ENCODE data around the gene MYD88. TPM values are rescaled to one million over a fixed set of nuclear protein-coding genes. Genes with fewer than 3 reads are reported as not detected.

Gene MYD88
- 38.5 and 43.6 TPM in 2 replicates for total RNA-seq

DNA sequence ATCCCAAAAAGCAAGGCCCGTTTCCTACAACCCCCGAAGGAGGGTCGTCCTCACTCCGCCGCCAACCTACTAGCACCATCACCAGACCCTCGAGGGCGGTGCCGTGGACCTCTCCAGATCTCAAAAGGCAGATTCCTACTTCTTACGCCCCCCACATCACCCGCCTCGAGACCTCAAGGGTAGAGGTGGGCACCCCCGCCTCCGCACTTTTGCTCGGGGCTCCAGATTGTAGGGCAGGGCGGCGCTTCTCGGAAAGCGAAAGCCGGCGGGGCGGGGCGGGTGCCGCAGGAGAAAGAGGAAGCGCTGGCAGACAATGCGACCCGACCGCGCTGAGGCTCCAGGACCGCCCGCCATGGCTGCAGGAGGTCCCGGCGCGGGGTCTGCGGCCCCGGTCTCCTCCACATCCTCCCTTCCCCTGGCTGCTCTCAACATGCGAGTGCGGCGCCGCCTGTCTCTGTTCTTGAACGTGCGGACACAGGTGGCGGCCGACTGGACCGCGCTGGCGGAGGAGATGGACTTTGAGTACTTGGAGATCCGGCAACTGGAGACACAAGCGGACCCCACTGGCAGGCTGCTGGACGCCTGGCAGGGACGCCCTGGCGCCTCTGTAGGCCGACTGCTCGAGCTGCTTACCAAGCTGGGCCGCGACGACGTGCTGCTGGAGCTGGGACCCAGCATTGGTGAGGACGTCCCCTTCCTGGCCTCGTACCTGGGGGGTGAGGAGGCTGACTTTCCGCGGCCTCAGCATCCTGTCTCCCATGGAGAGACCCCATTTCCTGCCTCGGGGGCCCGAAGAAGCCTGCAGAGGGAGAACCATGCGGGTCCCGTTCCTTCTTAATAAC, at the start of gene MYD88:
TSS of gene MYD88 (plus strand) at position 313 of the 842 bp plus-strand sequence. CDS start at position 353, 40 bp downstream.

DNA sequence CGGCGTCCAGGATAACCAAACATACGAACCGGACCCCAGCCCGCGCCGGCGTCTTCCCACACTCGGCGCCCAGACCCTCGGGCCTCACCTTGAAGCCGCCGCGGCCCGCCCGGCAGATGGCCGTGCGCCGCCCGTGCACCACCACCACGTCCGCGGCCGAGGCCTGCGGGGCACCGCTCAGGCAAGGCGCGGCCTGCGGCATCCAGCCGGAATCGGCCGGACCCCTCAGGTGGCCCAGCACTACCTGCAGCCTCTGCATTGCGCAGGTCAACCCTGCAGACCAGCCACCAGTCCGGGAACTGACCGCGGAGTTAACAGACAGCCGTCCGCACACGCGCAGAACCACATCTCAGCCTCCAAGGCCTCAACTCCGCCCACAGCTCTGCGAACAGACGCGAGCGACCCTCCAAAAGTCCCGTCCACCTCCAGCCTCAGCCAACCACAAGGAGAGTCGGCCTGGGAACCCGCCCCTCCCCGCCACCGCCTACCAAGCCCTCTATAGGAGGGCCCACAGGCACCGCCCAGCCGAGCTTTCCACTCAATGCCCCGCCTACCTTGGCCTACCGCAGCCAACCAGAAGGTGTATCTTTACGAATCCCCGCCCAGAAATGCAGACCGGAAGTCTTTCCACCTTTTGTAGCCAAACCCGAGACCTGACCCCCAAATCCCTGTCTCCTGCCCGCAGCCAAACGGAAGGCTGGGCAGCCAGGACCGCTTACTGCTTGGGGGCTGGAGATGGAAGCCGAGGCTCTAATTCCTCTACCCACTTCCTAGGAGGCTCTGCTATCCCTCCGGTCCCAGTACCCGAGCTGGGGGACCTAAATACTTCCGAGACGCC, 1.5 kb upstream of the MYD88 start, which contains the start of gene ACAA1:
TSS of gene ACAA1 (minus strand) at position 351 of the 838 bp plus-strand sequence. CDS start at position 259, 92 bp downstream.

DNA sequence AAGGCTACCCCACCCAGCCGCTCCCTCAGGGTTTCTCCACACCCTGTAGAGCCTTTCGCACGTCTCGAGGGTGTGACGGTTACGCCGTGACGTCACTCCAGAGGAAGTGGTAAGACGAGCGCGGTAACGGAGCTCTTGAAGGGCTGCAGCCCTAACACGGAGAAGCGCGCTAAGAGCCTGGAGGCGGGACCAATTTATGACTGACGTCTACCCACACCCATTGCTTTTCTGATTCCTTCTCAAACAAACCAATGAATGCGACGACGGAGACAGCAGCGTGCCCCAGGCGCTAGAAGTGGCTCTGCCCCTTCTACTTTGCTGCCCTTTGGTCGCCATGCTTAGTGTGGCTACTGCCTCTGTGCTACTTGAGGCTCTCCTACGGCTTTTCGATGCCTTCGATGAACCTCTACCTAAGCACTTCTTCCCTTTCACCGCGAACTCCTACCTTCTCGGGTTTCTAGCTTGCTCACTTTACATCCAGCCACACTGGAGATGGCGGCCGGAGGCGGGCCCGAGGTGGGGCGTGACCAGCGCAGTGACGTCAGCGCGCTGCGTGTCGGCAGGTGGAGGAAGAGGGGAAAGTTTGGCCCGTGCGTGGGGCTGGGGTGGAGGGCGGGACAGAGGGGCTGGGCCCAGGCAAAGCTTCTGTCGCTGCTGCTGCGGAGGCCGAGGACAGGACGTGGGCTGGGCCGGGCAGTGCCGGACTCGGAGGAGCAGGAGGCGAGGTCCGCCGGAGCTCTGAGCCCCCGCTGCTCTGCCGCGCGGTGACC, 26.7 kb downstream of the MYD88 start, which contains the start of gene OXSR1:
TSS of gene OXSR1 (plus strand) at position 586 of the 770 bp plus-strand sequence. CDS start 340 bp downstream, outside the sequence.

Other genes starting within 250 kb of the MYD88 start
- gene VILL, start 147.9 kb upstream of the MYD88 start, total RNA-seq: 41.4 and 53.0 TPM in 2 replicates
- 48.1 and 61.0 TPM in 2 replicates for gene PLCD1, start 109.0 kb upstream of the MYD88 start, total RNA-seq
- not detected in 2 replicates for gene DLEC1, start 99.5 kb upstream of the MYD88 start, total RNA-seq
- 81.7 and 94.8 TPM in 2 replicates for gene ACAA1, start 1.5 kb upstream of the MYD88 start, total RNA-seq
- 42.6 and 43.6 TPM in 2 replicates for gene OXSR1, start 26.9 kb downstream of the MYD88 start, total RNA-seq
- 0.07 TPM in 1 of 2 replicates, not detected in the other for gene SLC22A13, start 127.2 kb downstream of the MYD88 start, total RNA-seq
- not detected in 2 replicates for gene SLC22A14, start 143.6 kb downstream of the MYD88 start, total RNA-seq
- gene XYLB, start 208.1 kb downstream of the MYD88 start, total RNA-seq: 2.6 TPM in 2 replicates

Measured in airway epithelial cell (primary cell).